Measurements from ENCODE around the gene ODAD2.
"Not testable (repeated sequence)": the region's sequence is repeated elsewhere in the genome, so short reads cannot be mapped to it uniquely, and the experiment has no call there.

Gene ODAD2

GRCh38 chr10:28001353-28001752, 2.5 kb upstream of the ODAD2 start:
- H3K4me1 ChIP-seq (ENCODE audit: control insufficient read depth, insufficient read depth, low read length), result peaks cover 5% of the 10 kb centered on the region
- no peak overlapping the region for H3K4me3 ChIP-seq (ENCODE audit: low read depth, low read length)
- H3K36me3 ChIP-seq (ENCODE audit: control insufficient read depth, insufficient read depth, low read length), result no peaks in the 10 kb centered on the region
- no peaks in the 10 kb centered on the region for H3K9me3 ChIP-seq (ENCODE audit: control insufficient read depth, insufficient read depth, low read length)
- H3K9ac ChIP-seq (ENCODE audit: low read depth, low read length), result no peak overlapping the region
- peaks cover 16% of the 10 kb centered on the region for H3K27me3 ChIP-seq (ENCODE audit: control insufficient read depth, insufficient read depth, low read length)

DNA sequence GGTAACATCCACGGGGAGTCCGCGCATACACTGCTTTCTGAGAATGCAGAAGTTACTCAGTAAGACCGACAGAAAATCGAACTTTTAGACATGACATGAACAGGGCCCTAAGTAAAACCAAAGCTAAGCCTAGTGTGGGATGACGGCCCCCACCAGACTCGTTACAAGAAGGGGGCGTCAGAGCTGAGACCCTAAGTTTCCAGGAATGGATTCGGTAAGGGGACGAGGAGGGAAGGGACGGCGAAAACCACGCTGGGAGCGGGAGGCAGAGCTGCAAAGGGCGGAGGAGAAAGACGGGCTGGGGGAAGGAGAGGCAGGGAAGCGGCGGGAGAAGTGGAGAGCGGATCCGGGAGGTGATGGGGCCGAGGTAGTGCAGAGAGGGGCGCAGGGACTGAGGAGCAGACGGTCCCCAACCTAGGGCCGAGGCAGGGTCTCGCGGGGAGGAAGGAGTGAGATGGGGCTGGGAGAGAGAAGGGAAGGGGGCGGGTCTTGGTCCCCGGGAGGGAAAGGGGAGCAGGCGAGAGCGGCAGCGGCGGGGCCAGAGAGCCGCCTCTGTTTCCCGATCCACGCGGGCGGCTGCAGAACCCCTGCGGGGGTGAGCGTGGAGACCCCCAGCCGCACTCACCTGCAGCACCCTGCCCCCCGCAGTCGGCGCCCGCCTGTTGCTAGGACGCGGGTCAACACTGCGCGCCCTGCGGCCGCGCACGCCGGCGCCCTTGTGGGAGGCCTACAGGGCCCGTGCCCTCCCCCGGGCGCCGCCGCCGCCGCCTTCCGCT, 513 bp downstream of the ODAD2 start:
- no peaks in the 10 kb centered on the region for H3K36me3 ChIP-seq (ENCODE audit: control insufficient read depth, insufficient read depth, low read length)
- H3K27me3 ChIP-seq (ENCODE audit: control insufficient read depth, insufficient read depth, low read length), result peaks cover 16% of the 10 kb centered on the region
- peak overlapping the region; percentile 92 for H3K4me3 ChIP-seq (ENCODE audit: low read depth, low read length)
- H3K9ac ChIP-seq (ENCODE audit: low read depth, low read length), result peak overlapping the region; percentile 62
- H3K4me1 ChIP-seq (ENCODE audit: control insufficient read depth, insufficient read depth, low read length), result peaks cover 2% of the 10 kb centered on the region
- H3K9me3 ChIP-seq (ENCODE audit: control insufficient read depth, insufficient read depth, low read length), result no peaks in the 10 kb centered on the region

- Histone ChIP-seq H3K36me3 (ENCODE audit: control insufficient read depth, insufficient read depth, low read length) (no peaks in the 10 kb centered on the region), H3K4me1 (ENCODE audit: control insufficient read depth, insufficient read depth, low read length) (peaks cover 2% of the 10 kb centered on the region), H3K9ac (ENCODE audit: low read depth, low read length) (peak overlapping the region; percentile 62), H3K9me3 (ENCODE audit: control insufficient read depth, insufficient read depth, low read length) (no peaks in the 10 kb centered on the region), H3K4me3 (ENCODE audit: low read depth, low read length) (peak overlapping the region; percentile 92), H3K27me3 (ENCODE audit: control insufficient read depth, insufficient read depth, low read length) (peaks cover 16% of the 10 kb centered on the region)
These were observed 1.1 kb downstream of the ODAD2 start for GRCh38 chr10:27997865-27998177.

DNA sequence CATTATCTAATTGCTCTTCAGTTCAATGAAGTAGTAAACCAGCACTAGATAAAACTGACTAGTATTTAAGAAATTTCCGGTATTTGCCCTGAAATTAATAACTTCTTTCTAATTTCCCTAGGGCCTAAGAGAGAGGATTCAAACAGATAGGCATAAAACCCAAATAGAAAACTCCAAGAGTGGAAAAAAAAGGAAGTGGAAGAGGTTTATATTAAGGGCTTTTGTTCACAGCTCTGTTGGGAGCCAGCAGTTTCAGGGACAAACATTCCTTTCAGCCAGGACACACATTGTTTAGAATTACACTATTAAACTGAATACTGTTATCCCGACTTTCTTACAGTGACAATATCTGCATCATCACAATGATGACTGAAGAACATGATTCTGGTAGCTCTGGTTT, 3.6 kb downstream of the ODAD2 start:
- no peaks in the 10 kb centered on the region for H3K9me3 ChIP-seq (ENCODE audit: control insufficient read depth, insufficient read depth, low read length)
- H3K36me3 ChIP-seq (ENCODE audit: control insufficient read depth, insufficient read depth, low read length), result no peaks in the 10 kb centered on the region
- H3K27me3 ChIP-seq (ENCODE audit: control insufficient read depth, insufficient read depth, low read length), result peaks cover 15% of the 10 kb centered on the region
- H3K4me1 ChIP-seq (ENCODE audit: control insufficient read depth, insufficient read depth, low read length), result peaks cover 2% of the 10 kb centered on the region
- no peak overlapping the region for H3K9ac ChIP-seq (ENCODE audit: low read depth, low read length)
- H3K4me3 ChIP-seq (ENCODE audit: low read depth, low read length), result no peak overlapping the region

DNA sequence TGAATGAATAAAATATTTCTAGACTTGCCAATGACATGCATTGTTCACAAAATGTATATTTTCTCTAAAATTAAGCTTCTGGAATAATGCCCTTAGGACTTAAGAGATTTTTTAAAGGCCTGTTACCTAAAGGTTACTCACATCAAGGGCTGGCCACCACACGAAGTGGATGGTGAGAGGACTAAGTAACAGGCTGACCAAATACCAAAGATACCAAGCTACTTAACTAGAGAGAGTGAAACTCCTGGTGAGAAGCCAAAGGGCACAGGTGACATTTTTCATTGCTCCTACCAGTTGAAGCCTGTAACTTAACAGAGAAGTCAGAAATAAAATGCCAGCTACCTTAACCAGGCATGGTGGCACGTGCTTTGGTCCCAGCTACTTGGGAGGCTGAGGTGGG, 9.5 kb downstream of the ODAD2 start:
- H3K36me3 ChIP-seq (ENCODE audit: control insufficient read depth, insufficient read depth, low read length); H3K4me3 ChIP-seq (ENCODE audit: low read depth, low read length); H3K9ac ChIP-seq (ENCODE audit: low read depth, low read length); H3K27me3 ChIP-seq (ENCODE audit: control insufficient read depth, insufficient read depth, low read length); H3K9me3 ChIP-seq (ENCODE audit: control insufficient read depth, insufficient read depth, low read length); H3K4me1 ChIP-seq (ENCODE audit: control insufficient read depth, insufficient read depth, low read length): not testable (repeated sequence)

DNA sequence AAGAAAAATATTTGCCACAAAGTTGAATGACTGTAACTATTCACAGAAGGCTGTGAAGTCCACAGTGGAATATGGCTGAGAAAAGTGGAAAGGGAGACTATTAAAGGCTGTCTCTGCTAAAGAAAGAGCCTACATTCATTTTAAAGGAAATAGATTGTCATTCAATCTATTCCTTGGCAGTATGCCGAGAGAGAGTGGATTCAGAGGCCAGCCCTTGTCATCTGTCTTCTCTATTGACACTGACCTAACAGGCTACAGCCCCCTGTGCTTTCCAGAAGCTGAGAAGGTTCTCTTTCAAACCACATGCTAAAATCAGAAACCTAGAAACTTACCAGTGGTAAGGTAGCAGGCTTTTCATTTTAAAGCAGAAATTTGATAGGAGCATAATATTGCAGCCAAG, 12.1 kb downstream of the ODAD2 start:
- no peaks in the 10 kb centered on the region for H3K4me1 ChIP-seq (ENCODE audit: control insufficient read depth, insufficient read depth, low read length)

DNA sequence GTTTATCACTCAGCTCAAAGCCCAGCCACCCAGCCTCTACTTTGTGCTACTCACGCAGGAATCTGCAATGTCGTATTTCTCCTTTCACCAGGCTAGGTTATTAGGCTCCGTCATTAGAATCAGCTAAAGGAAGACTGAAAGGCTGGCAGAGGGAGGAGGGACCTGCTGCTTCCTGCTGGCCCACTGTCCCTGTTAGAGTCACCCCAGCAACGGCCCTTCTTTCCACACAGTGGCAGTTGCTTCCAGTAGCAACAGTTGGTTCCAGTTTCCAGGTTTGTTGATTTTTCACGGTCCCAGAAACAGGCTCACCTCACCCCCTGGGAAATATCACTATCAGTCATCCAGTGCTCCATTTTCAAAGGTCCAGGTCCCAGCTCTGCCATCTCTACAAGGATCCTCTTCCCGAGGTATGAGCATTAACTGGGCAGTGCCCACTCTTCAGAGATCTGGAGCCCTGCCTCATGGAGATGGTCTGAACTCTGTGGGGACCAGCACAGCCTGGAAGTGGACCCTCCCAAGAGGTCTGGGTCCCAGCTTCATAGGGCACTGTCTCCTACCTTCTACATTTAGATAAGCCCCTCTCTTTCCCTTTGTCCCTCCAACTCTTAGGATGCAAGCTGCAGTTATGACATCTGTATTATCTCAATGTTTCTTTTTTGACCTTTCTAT, 15.9 kb downstream of the ODAD2 start:
- H3K36me3 ChIP-seq (ENCODE audit: control insufficient read depth, insufficient read depth, low read length), result no peaks in the 10 kb centered on the region
- H3K27me3 ChIP-seq (ENCODE audit: control insufficient read depth, insufficient read depth, low read length), result no peaks in the 10 kb centered on the region
- H3K9ac ChIP-seq (ENCODE audit: low read depth, low read length), result no peak overlapping the region
- H3K4me1 ChIP-seq (ENCODE audit: control insufficient read depth, insufficient read depth, low read length), result no peaks in the 10 kb centered on the region
- H3K4me3 ChIP-seq (ENCODE audit: low read depth, low read length), result no peak overlapping the region
- H3K9me3 ChIP-seq (ENCODE audit: control insufficient read depth, insufficient read depth, low read length), result no peaks in the 10 kb centered on the region

More for the DNA sequence above, 12.1 kb downstream of the ODAD2 start:
- Histone ChIP-seq H3K27me3 (ENCODE audit: control insufficient read depth, insufficient read depth, low read length) (no peaks in the 10 kb centered on the region), H3K4me3 (ENCODE audit: low read depth, low read length) (no peak overlapping the region), H3K9me3 (ENCODE audit: control insufficient read depth, insufficient read depth, low read length) (no peaks in the 10 kb centered on the region), H3K36me3 (ENCODE audit: control insufficient read depth, insufficient read depth, low read length) (no peaks in the 10 kb centered on the region), H3K9ac (ENCODE audit: low read depth, low read length) (no peak overlapping the region)

GRCh38 chr10:27981744-27982143, 17.1 kb downstream of the ODAD2 start:
- no peaks in the 10 kb centered on the region for H3K4me1 ChIP-seq (ENCODE audit: control insufficient read depth, insufficient read depth, low read length)

DNA sequence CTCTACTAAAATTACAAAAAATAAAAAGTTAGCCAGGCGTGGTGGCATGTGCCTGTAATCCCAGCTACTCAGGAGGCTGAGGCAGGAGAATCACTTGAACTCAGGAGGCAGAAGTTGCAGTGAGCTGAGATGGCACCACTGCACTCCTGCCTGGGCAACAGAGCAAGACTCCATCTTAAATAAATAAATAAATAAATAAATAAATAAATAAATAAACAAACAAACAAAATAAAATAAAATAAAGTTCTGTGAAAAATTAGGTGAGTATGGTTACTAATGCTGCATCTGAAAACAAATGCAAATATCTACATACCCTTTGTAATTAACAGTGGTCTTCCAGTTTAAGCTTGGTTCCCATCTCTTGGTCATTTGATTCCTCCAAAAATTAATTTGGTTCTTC, 28.1 kb downstream of the ODAD2 start:
- H3K36me3 ChIP-seq (ENCODE audit: control insufficient read depth, insufficient read depth, low read length), result not testable (repeated sequence)

More at GRCh38 chr10:27981744-27982143, 17.1 kb downstream of the ODAD2 start:
- Histone ChIP-seq H3K4me3 (ENCODE audit: low read depth, low read length) (no peak overlapping the region), H3K27me3 (ENCODE audit: control insufficient read depth, insufficient read depth, low read length) (no peaks in the 10 kb centered on the region), H3K9me3 (ENCODE audit: control insufficient read depth, insufficient read depth, low read length) (no peaks in the 10 kb centered on the region), H3K36me3 (ENCODE audit: control insufficient read depth, insufficient read depth, low read length) (no peaks in the 10 kb centered on the region), H3K9ac (ENCODE audit: low read depth, low read length) (no peak overlapping the region)

DNA sequence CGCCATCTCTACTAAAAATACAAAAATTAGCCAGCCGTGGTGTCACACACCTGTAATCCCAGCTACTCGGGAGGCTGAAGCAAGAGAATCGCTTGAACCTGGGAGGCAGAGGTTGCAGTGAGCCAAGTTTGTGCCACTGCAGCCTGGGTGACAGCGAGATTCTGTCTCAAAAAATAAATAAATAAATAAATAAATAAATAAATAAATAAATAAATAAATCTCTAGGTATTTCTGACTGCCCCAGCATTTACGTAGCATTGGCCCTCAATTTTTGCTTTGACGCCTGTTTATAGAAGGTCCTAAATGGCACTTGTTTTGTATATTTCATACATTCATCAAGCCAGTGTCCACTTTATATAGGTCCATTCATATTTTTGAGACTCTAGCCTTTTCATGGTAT, 28.9 kb downstream of the ODAD2 start:
- not testable (repeated sequence) for H3K4me3 ChIP-seq (ENCODE audit: low read depth, low read length); H3K9me3 ChIP-seq (ENCODE audit: control insufficient read depth, insufficient read depth, low read length); H3K36me3 ChIP-seq (ENCODE audit: control insufficient read depth, insufficient read depth, low read length); H3K4me1 ChIP-seq (ENCODE audit: control insufficient read depth, insufficient read depth, low read length); H3K27me3 ChIP-seq (ENCODE audit: control insufficient read depth, insufficient read depth, low read length); H3K9ac ChIP-seq (ENCODE audit: low read depth, low read length)

More for the DNA sequence above, 28.1 kb downstream of the ODAD2 start:
- H3K27me3 ChIP-seq (ENCODE audit: control insufficient read depth, insufficient read depth, low read length); H3K4me1 ChIP-seq (ENCODE audit: control insufficient read depth, insufficient read depth, low read length); H3K9ac ChIP-seq (ENCODE audit: low read depth, low read length); H3K4me3 ChIP-seq (ENCODE audit: low read depth, low read length); H3K9me3 ChIP-seq (ENCODE audit: control insufficient read depth, insufficient read depth, low read length): not testable (repeated sequence)

- H3K9ac ChIP-seq (ENCODE audit: low read depth, low read length), result no peak overlapping the region
- H3K4me1 ChIP-seq (ENCODE audit: control insufficient read depth, insufficient read depth, low read length), result no peaks in the 10 kb centered on the region
- H3K9me3 ChIP-seq (ENCODE audit: control insufficient read depth, insufficient read depth, low read length), result no peaks in the 10 kb centered on the region
- no peaks in the 10 kb centered on the region for H3K36me3 ChIP-seq (ENCODE audit: control insufficient read depth, insufficient read depth, low read length)
- H3K4me3 ChIP-seq (ENCODE audit: low read depth, low read length), result no peak overlapping the region
- no peaks in the 10 kb centered on the region for H3K27me3 ChIP-seq (ENCODE audit: control insufficient read depth, insufficient read depth, low read length)
These were observed 39.7 kb downstream of the ODAD2 start for GRCh38 chr10:27959093-27959715.

- H3K4me3 ChIP-seq (ENCODE audit: low read depth, low read length); H3K9ac ChIP-seq (ENCODE audit: low read depth, low read length); H3K4me1 ChIP-seq (ENCODE audit: control insufficient read depth, insufficient read depth, low read length); H3K27me3 ChIP-seq (ENCODE audit: control insufficient read depth, insufficient read depth, low read length); H3K9me3 ChIP-seq (ENCODE audit: control insufficient read depth, insufficient read depth, low read length); H3K36me3 ChIP-seq (ENCODE audit: control insufficient read depth, insufficient read depth, low read length): not testable (repeated sequence)
These were observed 40.5 kb downstream of the ODAD2 start for GRCh38 chr10:27958383-27958782.
